PC-9 (cell line): ENCODE results near the gene TMEM161A.

Experiments used
- EZH2 ChIP-seq: fragments of 200-600 bp; sonication (generic); IDR thresholded peaks from 2 replicates; pipeline ENCODE4 v1.8.0; 2017; ENCODE audit warnings: antibody characterized with exemption, low read depth
- TF ChIP-seq, protein P1 (sequence below): fragments of 200-600 bp; sonication (generic); conservative IDR thresholded peaks from 2 replicates; pipeline ENCODE4 v1.6.1; 2017; ENCODE audit warnings: mixed run types, antibody characterized with exemption, mild to moderate bottlenecking, moderate library complexity

- TF ChIP-seq, protein P1, sequence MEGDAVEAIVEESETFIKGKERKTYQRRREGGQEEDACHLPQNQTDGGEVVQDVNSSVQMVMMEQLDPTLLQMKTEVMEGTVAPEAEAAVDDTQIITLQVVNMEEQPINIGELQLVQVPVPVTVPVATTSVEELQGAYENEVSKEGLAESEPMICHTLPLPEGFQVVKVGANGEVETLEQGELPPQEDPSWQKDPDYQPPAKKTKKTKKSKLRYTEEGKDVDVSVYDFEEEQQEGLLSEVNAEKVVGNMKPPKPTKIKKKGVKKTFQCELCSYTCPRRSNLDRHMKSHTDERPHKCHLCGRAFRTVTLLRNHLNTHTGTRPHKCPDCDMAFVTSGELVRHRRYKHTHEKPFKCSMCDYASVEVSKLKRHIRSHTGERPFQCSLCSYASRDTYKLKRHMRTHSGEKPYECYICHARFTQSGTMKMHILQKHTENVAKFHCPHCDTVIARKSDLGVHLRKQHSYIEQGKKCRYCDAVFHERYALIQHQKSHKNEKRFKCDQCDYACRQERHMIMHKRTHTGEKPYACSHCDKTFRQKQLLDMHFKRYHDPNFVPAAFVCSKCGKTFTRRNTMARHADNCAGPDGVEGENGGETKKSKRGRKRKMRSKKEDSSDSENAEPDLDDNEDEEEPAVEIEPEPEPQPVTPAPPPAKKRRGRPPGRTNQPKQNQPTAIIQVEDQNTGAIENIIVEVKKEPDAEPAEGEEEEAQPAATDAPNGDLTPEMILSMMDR = no peak
- TF ChIP-seq EZH2 = no peak
Observed at GRCh38 chr19:19133985-19134384, 4.3 kb downstream of the TMEM161A start.
